SK-MEL-5 (cell line): ENCODE results near the gene NUFIP2. TPM values are rescaled to one million over a fixed set of nuclear protein-coding genes. Genes with fewer than 3 reads are reported as not detected.
"Not testable (repeated sequence)": the region's sequence is repeated elsewhere in the genome, so short reads cannot be mapped to it uniquely, and the experiment has no call there.

Experiments
- DNase-seq: peaks from one replicate; pipeline ENCODE4 v3.0.0-alpha.2; 2016; ENCODE audit warnings: low read depth, low spot score
- in situ Hi-C: cut with HindIII; loops from 2 replicates; pipeline ENCODE4 v1.10.0; 2016; ENCODE audit warnings: low sequenced_read_pairs, high pct_unique_total_duplicates, low pct_unique_long_range_greater_than_20kb
- polyA plus RNA-seq, 2 experiments: library from polyadenylated mRNA; depleted of rRNA; stranded (reverse); fragments of >200 nt; gene quantifications; 2 replicates each; pipeline ENCODE4 v1.2.3, GENCODE V29; 2015
- total RNA-seq: library from RNA; depleted of rRNA; stranded (reverse); fragments of >200 nt; shearing (Covaris generic); gene quantifications from 2 replicates; pipeline ENCODE4 v1.2.3, GENCODE V29; 2014; rRNA removed

Gene NUFIP2, protein sequence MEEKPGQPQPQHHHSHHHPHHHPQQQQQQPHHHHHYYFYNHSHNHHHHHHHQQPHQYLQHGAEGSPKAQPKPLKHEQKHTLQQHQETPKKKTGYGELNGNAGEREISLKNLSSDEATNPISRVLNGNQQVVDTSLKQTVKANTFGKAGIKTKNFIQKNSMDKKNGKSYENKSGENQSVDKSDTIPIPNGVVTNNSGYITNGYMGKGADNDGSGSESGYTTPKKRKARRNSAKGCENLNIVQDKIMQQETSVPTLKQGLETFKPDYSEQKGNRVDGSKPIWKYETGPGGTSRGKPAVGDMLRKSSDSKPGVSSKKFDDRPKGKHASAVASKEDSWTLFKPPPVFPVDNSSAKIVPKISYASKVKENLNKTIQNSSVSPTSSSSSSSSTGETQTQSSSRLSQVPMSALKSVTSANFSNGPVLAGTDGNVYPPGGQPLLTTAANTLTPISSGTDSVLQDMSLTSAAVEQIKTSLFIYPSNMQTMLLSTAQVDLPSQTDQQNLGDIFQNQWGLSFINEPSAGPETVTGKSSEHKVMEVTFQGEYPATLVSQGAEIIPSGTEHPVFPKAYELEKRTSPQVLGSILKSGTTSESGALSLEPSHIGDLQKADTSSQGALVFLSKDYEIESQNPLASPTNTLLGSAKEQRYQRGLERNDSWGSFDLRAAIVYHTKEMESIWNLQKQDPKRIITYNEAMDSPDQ
- total RNA-seq = 48.0 and 50.0 TPM in 2 replicates
- 18.6 and 23.9 TPM in 2 replicates for polyA plus RNA-seq (2015; cell fraction: cytosol; rRNA removed)
- 69.0 and 86.3 TPM in 2 replicates for polyA plus RNA-seq (2015; cell fraction: nucleus; rRNA removed)

GRCh38 chr17:29293890-29294579, at the start of gene NUFIP2:
TSS of gene NUFIP2 (minus strand) at chr17:29294148. CDS start at chr17:29294059, 89 bp downstream.
- in situ Hi-C loops = no loop called here
- peak; percentile 99 for DNase-seq

DNA sequence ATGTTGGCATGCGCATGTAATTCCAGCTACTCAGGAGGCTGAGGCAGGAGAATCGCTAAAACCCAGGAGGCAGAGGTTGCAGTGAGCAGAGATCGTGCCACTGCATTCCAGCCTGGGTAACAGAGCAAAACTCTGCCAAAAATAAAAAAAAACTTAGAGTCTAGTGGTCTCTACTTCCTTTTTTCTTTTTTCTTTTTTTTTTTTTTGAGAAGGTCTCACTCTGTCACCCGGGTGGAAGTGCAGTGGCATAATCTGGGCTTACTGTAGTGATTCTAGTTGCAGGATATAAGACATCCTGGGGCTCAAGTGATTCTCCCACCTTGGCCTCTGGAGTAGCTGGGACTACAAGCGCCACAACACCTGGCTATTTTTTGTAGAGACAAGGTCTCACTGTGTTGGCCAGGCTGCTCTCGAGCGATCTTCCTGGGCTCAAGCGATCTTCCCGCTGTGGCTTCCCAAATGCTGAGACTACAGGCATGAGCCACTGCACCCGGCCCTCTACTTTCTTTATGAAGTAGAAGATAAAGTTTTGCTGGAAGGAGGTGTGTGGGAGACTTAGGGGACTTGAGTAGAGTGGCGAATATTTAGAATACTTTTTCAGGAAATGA, 48.3 kb upstream of the NUFIP2 start:
- in situ Hi-C loops = no loop called here
- DNase-seq = no peak

- in situ Hi-C loops = no loop called here
- DNase-seq = no peak
Measured at GRCh38 chr17:29341726-29342125, 47.8 kb upstream of the NUFIP2 start.

DNA sequence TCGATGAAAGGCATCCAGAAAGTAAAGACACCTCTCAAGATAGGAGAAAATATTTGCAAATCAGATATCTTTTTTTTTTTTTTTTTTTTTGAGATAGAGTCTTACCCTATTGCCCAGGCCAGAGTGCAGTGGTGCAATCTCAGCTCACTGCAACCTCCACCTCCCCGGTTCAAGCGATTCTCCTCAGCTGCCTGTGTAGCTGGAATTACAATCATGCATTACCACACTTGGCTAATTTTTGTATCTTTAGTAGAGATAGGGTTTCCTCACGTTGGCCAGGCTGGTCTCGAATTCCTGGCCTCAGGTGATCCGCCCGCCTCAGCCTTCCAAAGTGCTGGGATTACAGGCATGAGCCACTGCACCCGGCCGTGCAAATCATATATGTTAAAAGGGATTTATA, 45.1 kb upstream of the NUFIP2 start:
- in situ Hi-C loops, DNase-seq: not testable (repeated sequence)

GRCh38 chr17:29331708-29332085, 37.7 kb upstream of the NUFIP2 start:
- DNase-seq = no peak
- in situ Hi-C loops = no loop called here

DNA sequence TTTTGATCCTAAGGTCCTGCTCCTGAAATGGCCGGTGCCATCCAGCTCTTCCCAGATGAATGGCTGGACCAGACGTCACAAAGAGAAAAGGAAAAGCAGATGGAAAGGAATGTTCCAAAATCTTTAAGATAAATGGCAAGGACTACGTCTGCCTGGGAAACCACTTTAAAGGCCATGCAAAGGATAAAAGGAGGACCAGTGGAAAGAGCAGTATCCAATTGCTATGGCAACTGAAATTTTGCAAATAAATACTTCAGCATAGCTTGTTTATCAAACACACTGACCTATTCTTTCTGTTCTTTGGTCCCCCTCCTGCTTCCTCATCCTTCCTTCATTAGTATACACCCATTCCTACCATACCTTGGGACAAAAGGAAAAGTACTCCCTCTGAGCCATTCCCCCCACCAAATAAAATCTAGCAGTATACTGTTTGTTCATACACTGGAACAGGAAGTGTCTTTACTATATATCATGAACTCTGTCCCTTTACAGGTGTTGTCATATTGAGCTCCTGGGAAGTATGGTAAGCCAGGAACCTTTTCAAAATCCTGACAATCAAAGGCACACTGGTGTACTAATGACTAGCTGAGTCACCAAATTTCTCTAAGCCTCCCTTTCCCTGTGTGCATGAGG, 37.2 kb upstream of the NUFIP2 start:
- in situ Hi-C loops = no loop called here
- DNase-seq = no peak

- in situ Hi-C loops = no loop called here
Measured at GRCh38 chr17:29327412-29327811, 33.5 kb upstream of the NUFIP2 start.

GRCh38 chr17:29326023-29326813, 32.3 kb upstream of the NUFIP2 start:
- no peak for DNase-seq
- in situ Hi-C loops = no loop called here

More at GRCh38 chr17:29327412-29327811, 33.5 kb upstream of the NUFIP2 start:
- DNase-seq = no peak

DNA sequence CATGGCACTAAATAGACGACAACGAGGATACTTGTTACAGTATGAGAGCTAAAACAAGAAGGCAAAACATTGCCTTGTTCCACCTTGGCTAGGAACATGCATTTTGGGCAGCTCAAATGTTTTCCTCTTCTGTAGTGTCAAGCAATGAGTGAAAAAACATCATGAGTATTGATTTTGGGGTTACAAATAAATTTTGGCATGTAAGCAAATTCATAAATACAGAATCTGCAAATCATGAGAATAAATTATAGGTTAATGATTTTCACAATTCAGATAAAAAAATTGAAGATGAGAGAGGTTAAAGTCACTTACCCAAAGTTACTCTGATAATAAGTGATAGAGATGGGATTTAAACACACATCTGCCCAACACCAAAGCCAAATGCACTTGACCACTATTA, 28.4 kb upstream of the NUFIP2 start:
- in situ Hi-C loops = no loop called here
- no peak for DNase-seq

- DNase-seq = no peak
- in situ Hi-C loops = no loop called here
Measured at GRCh38 chr17:29303386-29303785, 9.4 kb upstream of the NUFIP2 start.

DNA sequence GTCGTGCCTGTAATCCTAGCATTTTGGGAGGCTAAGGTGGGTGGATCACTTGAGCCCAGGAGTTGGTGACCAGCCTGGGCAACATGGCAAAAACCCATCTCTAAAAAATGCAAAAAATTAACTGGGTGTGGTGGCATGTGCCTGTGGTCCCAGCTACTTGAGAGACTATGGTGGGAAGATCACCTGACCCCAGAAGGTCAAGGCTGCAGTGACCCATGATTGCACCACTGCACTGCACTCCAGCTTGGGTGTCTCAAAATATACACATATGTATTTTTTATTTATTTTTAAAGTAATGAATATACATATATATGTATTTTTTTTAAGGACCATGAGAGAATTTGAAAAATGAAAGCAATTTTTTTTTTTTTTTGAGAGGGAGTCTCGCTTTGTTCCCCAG, 5.1 kb upstream of the NUFIP2 start:
- in situ Hi-C loops = no loop called here
- no peak for DNase-seq

DNA sequence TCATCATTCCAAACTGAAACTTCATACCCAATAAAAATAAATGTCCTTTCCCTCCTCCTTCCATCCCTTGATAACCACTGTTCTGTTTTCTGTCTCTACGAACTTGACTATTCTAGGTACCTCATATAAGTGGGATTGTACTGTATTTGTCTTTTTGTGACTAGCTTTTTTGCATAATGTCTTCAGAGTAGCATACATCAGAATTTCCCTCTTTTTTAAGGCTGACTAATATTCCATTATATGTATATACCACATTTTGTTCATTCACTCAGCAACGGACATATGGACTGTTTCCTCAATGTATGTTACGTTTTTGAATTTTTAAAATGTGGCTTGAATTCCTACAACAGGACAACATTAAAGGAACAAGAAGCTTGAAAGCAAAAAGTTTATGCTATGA, 1.5 kb upstream of the NUFIP2 start:
- in situ Hi-C loops = no loop called here
- DNase-seq = no peak

GRCh38 chr17:29294580-29294900, 592 bp upstream of the NUFIP2 start:
- in situ Hi-C loops = no loop called here
- DNase-seq = peak; percentile 51

GRCh38 chr17:29292992-29293889, 707 bp downstream of the NUFIP2 start:
- DNase-seq = peak; percentile 58
- in situ Hi-C loops = no loop called here

DNA sequence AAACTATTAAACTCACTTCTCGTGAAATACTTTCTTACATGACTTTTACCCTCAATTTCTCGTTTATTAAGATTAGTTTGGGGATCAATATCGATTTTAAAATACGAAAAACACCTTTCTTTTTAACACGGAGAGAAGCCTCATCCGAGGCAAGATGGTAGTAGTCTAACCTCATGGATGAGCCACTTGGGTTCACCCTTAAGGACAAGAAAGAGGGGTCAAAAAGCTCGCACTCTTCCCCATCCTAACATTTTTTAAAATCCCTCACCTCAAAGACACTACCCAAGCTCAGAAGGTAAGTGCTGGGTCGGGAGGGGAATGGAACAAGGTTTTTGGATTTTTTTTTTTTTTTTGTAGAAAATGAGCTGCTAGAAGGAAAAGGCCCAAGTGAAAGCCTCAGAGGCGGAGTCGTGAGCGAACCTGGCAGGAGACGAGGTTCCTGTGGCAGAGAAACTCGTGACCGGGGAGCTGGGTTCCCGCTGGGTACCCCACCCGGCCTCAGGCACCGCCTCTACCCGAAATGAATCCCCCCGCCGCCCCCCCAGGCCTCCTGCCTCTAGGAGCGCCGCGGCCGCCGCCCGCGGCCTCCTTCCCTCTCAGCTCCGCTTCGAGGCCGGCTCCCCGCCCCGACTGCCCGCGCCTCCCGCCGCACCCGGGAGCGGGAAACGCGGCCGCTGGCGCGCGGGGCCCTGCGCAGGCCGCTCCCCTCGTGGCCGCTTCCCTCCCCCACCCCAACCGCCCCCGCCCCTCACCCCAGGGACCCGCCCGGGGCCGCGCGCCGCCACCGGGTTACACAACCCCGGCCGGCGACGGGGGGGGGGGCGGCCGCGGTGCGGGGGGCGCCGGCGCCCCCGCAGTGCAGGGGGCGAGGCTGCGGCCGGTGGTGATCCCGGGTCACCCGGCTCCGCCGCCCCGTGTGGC, 1.6 kb downstream of the NUFIP2 start:
- peak; percentile 51 for DNase-seq
- in situ Hi-C loops = no loop called here
